SK-N-SH (cell line): ENCODE results near the gene LIM2. TPM values are rescaled to one million over a fixed set of nuclear protein-coding genes. Genes with fewer than 3 reads are reported as not detected.
A peak's percentile ranks its signal among the peaks of the same experiment; 100 is the strongest.

Experiments
- CTCF ChIA-PET: fragments of 300-600, 350-600 bp; formaldehyde crosslinking; extraction: SDS; loops from one replicate; lab custom pipeline; 2021; lab: Yijun Ruan, JAX
- POLR2A ChIA-PET: fragments of 350-600 bp; sonication (Branson Sonifier 250); formaldehyde crosslinking; extraction: SDS; loops from one replicate; lab custom pipeline; 2020; ENCODE audit warnings: antibody characterized with exemption, inconsistent platforms; lab: Yijun Ruan, JAX
- DNase-seq: peaks from one replicate; pipeline ENCODE4 v3.0.0; 2012
- H2AFZ ChIP-seq: fragments of 200-600 bp; sonication (generic); 2 replicates; pipeline ENCODE4 v1.8.1; 2016; ENCODE audit warnings: antibody characterized with exemption, mild to moderate bottlenecking, low read depth
- H3F3A ChIP-seq: fragments of 200-600 bp; sonication (generic); replicated peaks from 2 replicates; pipeline ENCODE3; 2016; ENCODE audit warnings: antibody characterized with exemption, mild to moderate bottlenecking; ENCODE audit not compliant: insufficient read depth
- H3K27ac ChIP-seq, 2 experiments: fragments of 200-500 bp in 1 of 2; fragments of 200-600 bp in 1 of 2; sonication (Bioruptor generic) in 1 of 2; sonication (generic), shearing (Covaris generic) in 1 of 2; 2 replicates each; pipeline versions ENCODE4 v1.5.1 to v1.6.1; 2014 to 2016; ENCODE audit warnings: low read depth in 2 of 2, inconsistent platforms in 1 of 2, low read length in 1 of 2, mild to moderate bottlenecking in 1 of 2, mixed read lengths in 1 of 2
- H3K27me3 ChIP-seq: fragments of 200-600 bp; sonication (generic), shearing (Covaris generic); 2 replicates; pipeline ENCODE4 v1.6.1; 2016; ENCODE audit warnings: mixed run types; ENCODE audit not compliant: insufficient read depth
- H3K36me3 ChIP-seq, 2 experiments: fragments of 200-500 bp in 1 of 2; fragments of 200-600 bp in 1 of 2; sonication (Bioruptor generic) in 1 of 2; sonication (generic) in 1 of 2; replicated peaks in 1 of 2; 2 replicates each; pipeline versions ENCODE3 to v1.5.1; 2014 to 2016; ENCODE audit warnings: low read length in 1 of 2, mild to moderate bottlenecking in 1 of 2; ENCODE audit not compliant: insufficient read depth in 2 of 2, control insufficient read depth in 1 of 2
- H3K4me1 ChIP-seq, 2 experiments: fragments of 200-500 bp in 1 of 2; fragments of 200-600 bp in 1 of 2; sonication (Bioruptor generic) in 1 of 2; sonication (generic), shearing (Covaris generic) in 1 of 2; 2 replicates each; pipeline versions ENCODE4 v1.5.1 to v1.6.1; 2014 to 2016; ENCODE audit warnings: low read depth in 1 of 2, low read length in 1 of 2, mixed run types in 1 of 2; ENCODE audit not compliant: insufficient read depth in 2 of 2, control insufficient read depth in 1 of 2
- H3K4me2 ChIP-seq: fragments of 200-600 bp; sonication (generic), shearing (Covaris generic); 2 replicates; pipeline ENCODE4 v1.6.1; 2017; ENCODE audit warnings: mixed run types
- H3K4me3 ChIP-seq, 2 experiments: fragments of 200-500 bp in 1 of 2; fragments of 200-600 bp in 1 of 2; sonication (Bioruptor generic) in 1 of 2; sonication (generic), shearing (Covaris generic) in 1 of 2; 2 replicates each; pipeline versions ENCODE4 v1.5.1 to v1.8.1; 2014 to 2016; ENCODE audit warnings: low read depth in 2 of 2, inconsistent platforms in 1 of 2, low read length in 1 of 2, mild to moderate bottlenecking in 1 of 2, mixed read lengths in 1 of 2, moderate library complexity in 1 of 2
- H3K79me2 ChIP-seq: fragments of 200-600 bp; sonication (generic); 2 replicates; pipeline ENCODE4 v1.8.1; 2017; ENCODE audit warnings: mild to moderate bottlenecking; ENCODE audit not compliant: insufficient read depth
- H3K9ac ChIP-seq: fragments of 200-600 bp; sonication (generic); 2 replicates; pipeline ENCODE4 v1.6.1; 2017; ENCODE audit warnings: mixed run types
- H3K9me2 ChIP-seq: fragments of 200-600 bp; sonication (generic); 2 replicates; pipeline ENCODE4 v1.6.1; 2017; ENCODE audit warnings: mixed run types
- H3K9me3 ChIP-seq: fragments of 200-600 bp; sonication (generic); 2 replicates; pipeline ENCODE4 v1.6.1; 2017; ENCODE audit warnings: mixed run types, mild to moderate bottlenecking, moderate library complexity
- H4K20me1 ChIP-seq: fragments of 200-600 bp; sonication (generic); 2 replicates; pipeline ENCODE4 v1.6.1; 2017; ENCODE audit warnings: mild to moderate bottlenecking, mixed run types; ENCODE audit not compliant: insufficient read depth
- CTCF ChIP-seq: fragments of 200-600 bp; sonication (generic); IDR thresholded peaks from 2 replicates; pipeline ENCODE4 v1.6.1; 2017; ENCODE audit warnings: antibody characterized with exemption, mild to moderate bottlenecking, moderate library complexity
- EP300 ChIP-seq, 2 experiments: IDR thresholded peaks; 2 replicates each; pipeline versions ENCODE4 v1.4.0 to v1.6.1; 2012; ENCODE audit warnings: borderline replicate concordance in 1 of 2, low read depth in 1 of 2, low read length in 1 of 2
- EZH2phosphoT487 ChIP-seq: fragments of 200-600 bp; sonication (generic); IDR thresholded peaks from 2 replicates; pipeline ENCODE4 v1.6.1; 2017; ENCODE audit warnings: low read depth, mixed run types, mild to moderate bottlenecking, antibody characterized with exemption, moderate library complexity, borderline replicate concordance
- FOSL2 ChIP-seq: IDR thresholded peaks from 2 replicates; pipeline ENCODE4 v1.4.0; 2012; ENCODE audit warnings: low read depth, mild to moderate bottlenecking, moderate library complexity, borderline replicate concordance
- FOXM1 ChIP-seq: IDR thresholded peaks from 2 replicates; pipeline ENCODE4 v1.4.0; 2012; ENCODE audit warnings: low read depth, mild to moderate bottlenecking
- IRF3 ChIP-seq: fragments of 150-350 bp; IDR thresholded peaks from 2 replicates; pipeline ENCODE4 v1.6.1; 2016; ENCODE audit warnings: mild to moderate bottlenecking, low read depth, low read length
- MAX ChIP-seq: IDR thresholded peaks from 2 replicates; pipeline ENCODE4 v1.4.0; 2012; ENCODE audit warnings: low read depth
- MEF2A ChIP-seq: IDR thresholded peaks from 2 replicates; pipeline ENCODE4 v1.4.0; 2012; ENCODE audit warnings: low read depth, borderline replicate concordance
- MXI1 ChIP-seq: IDR thresholded peaks from 2 replicates; pipeline ENCODE4 v1.6.1; 2012; ENCODE audit warnings: mild to moderate bottlenecking, low read depth, low read length, improper control_type of control experiment
- NFIC ChIP-seq: IDR thresholded peaks from 2 replicates; pipeline ENCODE4 v1.4.0; 2012; ENCODE audit warnings: borderline replicate concordance
- NRF1 ChIP-seq: IDR thresholded peaks from 2 replicates; pipeline ENCODE4 v1.6.1; 2012; ENCODE audit warnings: low read depth, mild to moderate bottlenecking, low read length
- POLR2AphosphoS5 ChIP-seq: IDR thresholded peaks from 2 replicates; pipeline ENCODE4 v1.6.1; 2012; ENCODE audit warnings: low read depth, low read length
- REST ChIP-seq: IDR thresholded peaks from 2 replicates; pipeline ENCODE4 v1.6.1; 2012; ENCODE audit warnings: mild to moderate bottlenecking, low read depth, low read length, moderate library complexity
- SIN3A ChIP-seq: IDR thresholded peaks from 2 replicates; pipeline ENCODE4 v1.6.1; 2012; ENCODE audit warnings: low read depth, mild to moderate bottlenecking, low read length, moderate library complexity, borderline replicate concordance
- SMC3 ChIP-seq: IDR thresholded peaks from 2 replicates; pipeline ENCODE4 v1.6.1; 2012; ENCODE audit warnings: low read depth, low read length, improper control_type of control experiment
- TCF12 ChIP-seq: IDR thresholded peaks from 2 replicates; pipeline ENCODE4 v1.4.0; 2012
- TEAD4 ChIP-seq: IDR thresholded peaks from 2 replicates; pipeline ENCODE4 v1.4.0; 2012; ENCODE audit warnings: mild to moderate bottlenecking, borderline replicate concordance; ENCODE audit not compliant: insufficient read depth
- USF1 ChIP-seq: IDR thresholded peaks from 2 replicates; pipeline ENCODE4 v1.4.0; 2012; ENCODE audit warnings: low read depth, borderline replicate concordance
- YY1 ChIP-seq: IDR thresholded peaks from 2 replicates; pipeline ENCODE4 v1.4.0; 2012; ENCODE audit warnings: low read depth, mild to moderate bottlenecking
- ZBTB33 ChIP-seq: IDR thresholded peaks from 2 replicates; pipeline ENCODE4 v1.4.0; 2012; ENCODE audit warnings: low read depth, borderline replicate concordance
- WGBS: methylation state at CpG from one replicate; pipeline ENCODE4 v1.1.6; 2017; ENCODE audit warnings: low lambda C conversion rate; 5-methylcytosine and 5-hydroxymethylcytosine counted together
- polyA plus RNA-seq, 3 experiments: library from polyadenylated mRNA; depleted of rRNA; stranded (reverse); fragments of >200 nt; gene quantifications; 2 replicates each; pipeline ENCODE4 v1.2.3, GENCODE V29; 2012

The LIM2 gene
- polyA plus RNA-seq, 1 of the 3 experiments (the other 2 are of a cell fraction): not detected

GRCh38 chr19:51365211-51365964, 22.4 kb downstream of the LIM2 start:
- H3K4me1 ChIP-seq: peaks cover 6 to 21% of the 10 kb centered on the region in 2 experiments; a peak in 3 of 4 replicates
- H3K4me2 ChIP-seq: peak overlapping the region; percentile 90
- peak overlapping the region; percentile 21 to 73; a peak in 3 of 4 replicates for H3K27ac ChIP-seq
- POLR2A ChIA-PET: interaction anchor here (0.7 kb wide), 1 partner anchor 23 kb away, joined by 4 read pairs; the partner anchor contains the start of gene VSIG10L
- CTCF ChIA-PET: interaction anchor here (1.3 kb wide), 1 partner anchor 25 kb away, joined by 5 read pairs; no protein-coding TSS in a partner anchor
- peak overlapping the region; percentile 64; the same call in 1 of the 2 replicates for H3K9ac ChIP-seq
- H4K20me1 ChIP-seq: no peaks in the 10 kb centered on the region
- no peaks in the 10 kb centered on the region for H3K9me3 ChIP-seq
- H2AFZ ChIP-seq: peak overlapping the region; percentile 95
- no peak for TF ChIP-seq NRF1
- no peak for TF ChIP-seq SMC3
- TF ChIP-seq ZBTB33: no peak
- TF ChIP-seq SIN3A: no peak
- no peak for TF ChIP-seq EP300 (IDR thresholded peaks at IDR 0.05; ENCODE audit: borderline replicate concordance in 1 of 2, low read depth in 1 of 2, low read length in 1 of 2)
- no peak for TF ChIP-seq EZH2phosphoT487
- TF ChIP-seq REST: no peak
- no peak for TF ChIP-seq MXI1
- TF ChIP-seq MEF2A: no peak
- no peak for TF ChIP-seq TEAD4
- TF ChIP-seq CTCF: no peak
- TF ChIP-seq TCF12: no peak
- no peak for TF ChIP-seq MAX
- no peak for TF ChIP-seq POLR2AphosphoS5
- no peak for TF ChIP-seq YY1
- no peak for TF ChIP-seq FOXM1
- TF ChIP-seq IRF3: no peak
- no peak for TF ChIP-seq FOSL2
- TF ChIP-seq NFIC: no peak
- TF ChIP-seq USF1: no peak
- no peak for DNase-seq
- H3K79me2 ChIP-seq: peaks cover 6% of the 10 kb centered on the region
- H3K4me3 ChIP-seq: peak overlapping the region; percentile 72 to 80
- H3K9me2 ChIP-seq: no peaks in the 10 kb centered on the region
- H3K36me3 ChIP-seq: no peaks in the 10 kb centered on the region
- no peaks in the 10 kb centered on the region for H3K27me3 ChIP-seq
- WGBS: 35% methylated on average over 8 of the region's 10 CpGs
- H3F3A ChIP-seq: no peaks in the 10 kb centered on the region
